DMS53 (cell line): ENCODE measurements around the gene POLR2J3.
"Not testable (repeated sequence)": the region's sequence is repeated elsewhere in the genome, so short reads cannot be mapped to it uniquely, and the experiment has no call there.

ENCODE experiments used
- DNase-seq: peaks from one replicate; lab custom pipeline; 2025; lab: John Stamatoyannopoulos, UW

Gene POLR2J3

DNA sequence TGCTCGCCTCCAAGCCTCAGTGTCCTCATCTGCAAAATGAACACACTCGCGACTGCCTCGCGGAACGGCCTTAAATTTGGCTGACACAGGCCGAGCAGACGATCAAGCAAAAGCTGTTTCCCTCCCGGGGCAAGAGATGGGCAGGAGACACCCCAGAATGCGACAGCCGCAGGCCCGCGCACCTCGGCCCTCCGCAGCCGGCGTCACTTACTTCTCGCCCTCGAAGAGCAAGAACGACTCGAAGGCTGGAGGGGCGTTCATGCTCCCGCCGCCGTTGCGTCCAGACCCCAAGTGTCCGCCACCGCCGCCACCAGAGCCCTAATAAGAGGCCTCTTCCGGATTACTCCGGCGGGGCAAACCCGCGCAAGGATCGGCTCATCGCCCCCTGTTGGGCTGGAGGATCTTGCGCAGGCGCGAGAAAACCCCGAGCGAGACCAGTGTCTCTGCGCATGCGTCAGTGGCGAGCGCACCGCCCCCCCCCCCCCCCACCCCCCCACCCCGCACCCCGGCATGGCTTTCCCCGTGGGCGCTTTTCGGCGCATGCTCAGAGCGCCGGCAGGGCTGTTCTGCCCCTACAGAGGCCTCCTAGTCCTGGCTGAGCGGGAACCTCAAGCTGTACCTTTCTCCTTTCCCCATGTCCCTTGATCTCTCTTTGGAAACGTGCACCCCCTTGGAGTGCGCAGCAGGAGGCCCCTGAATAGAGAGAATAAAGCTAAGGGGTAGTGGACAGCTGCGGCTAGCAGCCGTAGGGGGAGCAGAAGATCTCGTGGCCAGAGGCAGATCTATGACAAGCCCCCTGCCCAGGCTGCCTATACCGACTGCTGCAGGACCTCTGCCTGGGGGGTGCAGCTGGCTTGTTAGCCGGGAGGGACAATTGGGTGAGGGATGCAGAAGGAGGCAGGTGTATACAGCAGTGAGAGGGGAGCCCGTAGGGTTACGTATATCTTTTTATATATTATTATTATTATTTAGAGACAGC is at the start of gene POLR2J3:
Gene POLR2J3 (minus strand): TSS at position 323 of the 979 bp plus-strand sequence. CDS start 62 bp downstream, at position 261.
- not testable (repeated sequence) for DNase-seq

DNA sequence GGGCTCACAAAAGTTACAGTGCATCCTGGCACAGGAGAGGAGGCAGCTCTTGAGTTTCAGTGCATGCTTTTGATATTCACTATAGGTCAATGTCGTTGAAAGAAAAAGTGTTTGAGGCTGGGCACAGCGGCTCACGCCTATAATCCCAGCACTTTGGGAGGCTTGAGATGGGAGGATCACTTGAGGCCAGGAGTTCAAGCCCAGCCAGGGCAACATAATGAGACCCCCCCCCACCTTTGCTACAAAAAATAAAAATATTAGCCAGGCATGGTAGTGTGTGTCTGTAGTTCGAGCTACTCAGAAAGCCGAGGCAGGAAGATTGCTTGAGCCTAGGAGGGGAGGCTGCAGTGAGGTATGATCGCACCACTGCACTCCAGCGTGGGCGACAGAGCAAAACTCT is 45.7 kb upstream of the POLR2J3 start:
- DNase-seq = not testable (repeated sequence)

DNA sequence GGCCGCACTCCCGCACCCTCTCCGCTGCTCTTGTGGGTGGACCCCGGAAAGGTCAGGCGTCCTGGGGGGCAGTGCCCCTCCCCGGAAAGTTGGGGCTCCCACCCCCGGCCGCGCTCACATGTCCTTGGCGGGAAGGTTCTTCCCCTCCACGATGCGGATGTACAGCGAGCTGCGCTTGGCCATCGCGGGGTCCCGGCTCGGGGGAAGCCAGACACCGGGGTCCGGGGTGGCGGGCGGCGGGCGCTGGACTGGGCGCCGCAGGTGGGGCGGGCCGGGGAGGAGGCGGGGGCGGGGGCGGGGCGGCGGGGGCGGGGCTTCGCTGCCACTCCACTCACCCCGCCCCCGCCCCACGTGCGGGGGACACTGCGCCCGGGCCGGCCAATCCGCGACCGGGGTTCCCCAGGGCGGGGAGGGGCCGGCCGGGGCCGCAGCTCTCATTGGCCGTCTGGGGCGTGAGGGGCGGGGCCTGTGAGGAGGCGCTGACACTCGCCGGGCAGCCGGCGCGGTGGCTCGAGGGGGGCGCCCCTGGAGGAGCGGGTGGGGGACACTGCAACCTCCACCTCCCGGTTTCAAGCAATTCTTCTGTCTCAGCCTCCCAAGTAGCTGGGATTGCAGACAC is 44.2 kb upstream of the POLR2J3 start, which contains the start of gene RASA4:
Gene RASA4 (minus strand): TSS at position 250 of the 619 bp plus-strand sequence. CDS start 67 bp downstream, at position 183.
- not testable (repeated sequence) for DNase-seq

DNA sequence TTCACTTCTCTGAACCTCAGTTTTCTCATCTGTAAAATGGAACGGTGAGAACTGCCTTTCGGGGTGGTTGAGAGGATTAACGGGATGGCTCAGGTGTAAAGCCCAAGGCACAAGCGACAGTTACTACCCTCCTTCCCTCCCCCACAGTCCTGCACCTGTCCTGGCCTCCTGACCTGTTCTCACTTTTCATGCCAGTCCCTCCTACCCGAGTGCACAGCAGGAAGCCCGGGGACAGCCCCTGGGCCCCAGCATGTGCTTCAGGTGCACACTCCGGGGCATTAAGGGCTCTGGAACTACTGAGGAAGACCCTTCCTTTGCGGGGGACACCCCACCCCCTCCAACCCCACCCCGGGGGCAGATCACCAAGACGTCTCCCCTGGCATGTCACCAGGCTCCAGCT is 43.5 kb upstream of the POLR2J3 start:
- DNase-seq = not testable (repeated sequence)

DNA sequence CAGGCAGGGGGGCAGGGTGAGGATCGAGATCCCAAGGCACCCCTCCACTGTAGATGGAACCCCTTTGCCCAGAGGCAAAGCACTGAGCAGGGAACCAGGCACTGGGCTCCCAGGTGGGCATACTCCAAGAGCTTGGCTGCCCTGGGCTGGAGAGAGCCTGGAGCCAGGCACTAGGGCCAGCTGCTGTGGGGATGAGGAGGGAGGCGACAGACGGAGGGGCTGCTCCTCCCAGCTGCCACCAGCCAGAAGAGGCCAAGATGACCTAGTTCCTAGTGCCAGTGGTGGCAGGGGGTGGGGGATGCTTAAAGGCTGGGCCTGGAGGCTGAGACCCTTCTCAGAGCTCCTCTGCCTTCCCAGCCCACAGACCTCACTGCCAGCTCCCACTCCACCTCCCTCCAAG is 42.5 kb upstream of the POLR2J3 start:
- DNase-seq = not testable (repeated sequence)

DNA sequence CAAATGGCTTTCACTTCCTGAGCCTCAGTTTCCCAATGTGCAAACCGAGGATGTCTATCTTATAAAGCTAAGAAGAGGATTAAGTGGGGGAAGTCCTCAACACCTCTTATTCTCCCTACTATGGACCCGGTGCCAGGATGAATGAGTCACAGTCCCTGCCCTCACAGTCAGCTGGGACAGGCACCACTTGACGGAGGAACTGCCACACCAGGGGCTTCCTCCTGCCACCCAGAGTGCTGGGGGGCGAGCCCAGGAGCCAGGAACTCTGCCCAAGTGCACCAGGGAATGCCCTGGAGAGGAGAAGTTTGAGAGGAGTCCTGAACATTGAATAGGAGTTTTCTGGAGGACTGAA is 41.9 kb upstream of the POLR2J3 start:
- DNase-seq = not testable (repeated sequence)

DNA sequence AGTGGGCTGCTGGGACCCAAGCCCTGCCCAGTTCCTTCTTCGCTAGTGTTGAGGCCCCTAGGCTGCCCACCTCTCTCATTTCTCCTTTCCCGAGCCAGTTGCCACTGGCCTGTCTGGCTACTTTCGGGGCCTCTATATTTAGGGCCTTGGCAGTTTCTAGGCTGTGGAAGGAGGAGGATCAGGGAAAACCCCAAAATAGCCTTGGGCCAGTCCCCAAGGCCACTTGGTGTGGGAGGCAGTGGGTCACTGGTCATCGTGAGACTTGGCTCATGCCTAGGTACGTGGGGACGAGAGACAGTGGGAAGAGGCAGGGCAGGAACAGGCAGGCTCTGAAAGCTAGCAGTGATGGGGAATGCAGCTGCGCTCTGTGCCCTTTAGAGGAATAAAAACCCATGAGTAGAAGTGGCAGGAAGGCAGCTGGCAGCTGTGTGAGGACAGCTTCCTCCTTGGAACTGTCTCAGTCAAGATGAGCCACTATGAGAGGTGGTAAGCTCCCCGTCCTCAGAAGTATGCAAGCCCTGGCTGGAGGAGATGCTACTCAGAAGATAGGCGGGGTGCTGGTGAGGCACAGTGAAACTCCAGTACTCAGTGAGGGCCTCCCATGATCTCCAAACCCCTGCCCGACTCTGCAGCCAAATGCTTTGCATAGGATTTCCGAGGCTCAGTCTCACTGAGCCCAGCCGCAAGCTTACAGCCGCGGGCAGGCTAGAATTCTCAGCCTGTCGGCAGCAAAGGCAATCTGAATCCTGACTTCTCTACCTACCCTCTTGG is 41.4 kb upstream of the POLR2J3 start:
- DNase-seq = not testable (repeated sequence)

DNA sequence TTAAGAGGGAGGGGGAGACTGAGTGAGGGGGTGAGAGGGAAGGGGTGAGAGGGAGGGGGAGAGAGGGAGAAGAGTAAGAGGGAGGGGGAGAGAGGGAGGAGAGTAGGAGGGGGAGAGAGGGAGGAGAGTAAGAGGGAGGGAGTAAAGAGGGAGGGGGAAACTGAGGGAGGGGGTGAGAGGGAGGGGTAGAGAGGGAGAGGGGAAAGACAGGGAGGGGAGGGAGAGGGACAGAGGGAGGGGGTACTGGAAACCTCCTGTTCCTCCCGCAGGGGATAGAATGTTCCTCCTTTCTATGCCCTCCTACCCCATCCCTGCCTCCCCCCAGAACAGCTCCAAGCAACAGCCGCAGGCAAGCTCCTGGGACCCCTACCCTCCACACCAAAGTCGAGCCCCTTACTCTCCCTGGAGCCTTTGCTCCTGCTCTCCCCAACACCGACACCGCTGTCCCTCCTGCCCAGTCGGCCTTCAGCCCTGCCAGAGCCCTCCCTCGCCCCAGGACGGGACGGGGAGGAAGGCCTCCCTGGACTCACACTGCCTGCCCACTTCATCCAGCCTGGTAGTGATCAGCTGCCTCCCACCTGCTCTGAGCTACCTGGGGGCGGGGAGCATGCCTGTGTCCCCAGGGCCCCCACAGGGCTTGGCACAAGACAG is 39.4 kb upstream of the POLR2J3 start:
- not testable (repeated sequence) for DNase-seq

DNA sequence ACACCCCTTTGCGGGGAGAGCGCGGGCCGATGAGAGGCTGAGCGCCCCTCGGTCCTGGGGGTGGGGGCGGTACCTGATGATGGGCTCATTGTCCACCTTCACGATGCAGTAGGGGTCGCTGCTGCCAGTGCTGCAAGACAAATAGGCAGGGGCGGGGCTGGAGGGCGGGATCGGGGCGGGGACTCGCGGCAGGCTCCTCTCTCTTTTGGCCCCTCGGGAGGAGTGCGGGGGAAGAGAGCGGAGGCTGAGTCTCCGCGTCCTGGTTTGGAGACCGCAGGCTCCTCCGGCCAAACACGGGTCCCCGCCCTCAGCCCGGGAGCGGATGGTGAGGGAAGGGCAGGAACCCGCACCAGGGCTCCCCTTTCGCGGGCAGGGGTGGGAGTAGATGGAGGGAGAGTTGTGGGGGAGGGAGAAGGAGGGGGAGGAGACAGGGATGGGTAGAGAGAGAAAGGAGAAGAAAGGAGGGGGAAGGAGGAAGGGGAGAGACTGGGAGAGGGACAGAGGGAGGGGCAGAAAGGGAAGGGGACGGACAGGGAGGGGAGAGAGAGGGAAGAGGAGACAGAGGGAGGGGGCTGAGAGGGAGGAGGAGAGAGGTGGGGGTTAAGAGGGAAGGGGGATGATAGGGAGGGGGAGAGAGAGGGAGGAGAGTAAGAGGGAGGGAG is 38.8 kb upstream of the POLR2J3 start:
- not testable (repeated sequence) for DNase-seq

DNA sequence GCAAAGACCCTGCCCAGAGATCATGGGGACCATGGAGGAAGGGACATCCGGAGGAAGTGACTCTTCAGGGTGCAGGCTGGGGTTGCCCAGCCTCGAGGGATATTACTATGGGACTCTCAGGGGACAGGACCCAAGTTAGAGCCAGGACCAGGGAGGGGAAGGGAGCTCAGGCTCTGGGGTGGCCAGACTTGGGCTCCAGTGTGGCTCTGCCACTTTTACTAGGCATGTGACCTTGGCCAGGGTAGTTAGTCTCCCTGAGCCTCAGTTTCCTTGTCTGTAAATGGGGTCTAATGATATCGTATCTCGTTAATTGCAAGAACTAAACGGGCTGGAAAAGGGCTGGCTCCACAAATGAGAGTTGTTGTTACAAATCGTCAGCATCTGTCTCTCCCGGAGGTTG is 38.1 kb upstream of the POLR2J3 start:
- not testable (repeated sequence) for DNase-seq

DNA sequence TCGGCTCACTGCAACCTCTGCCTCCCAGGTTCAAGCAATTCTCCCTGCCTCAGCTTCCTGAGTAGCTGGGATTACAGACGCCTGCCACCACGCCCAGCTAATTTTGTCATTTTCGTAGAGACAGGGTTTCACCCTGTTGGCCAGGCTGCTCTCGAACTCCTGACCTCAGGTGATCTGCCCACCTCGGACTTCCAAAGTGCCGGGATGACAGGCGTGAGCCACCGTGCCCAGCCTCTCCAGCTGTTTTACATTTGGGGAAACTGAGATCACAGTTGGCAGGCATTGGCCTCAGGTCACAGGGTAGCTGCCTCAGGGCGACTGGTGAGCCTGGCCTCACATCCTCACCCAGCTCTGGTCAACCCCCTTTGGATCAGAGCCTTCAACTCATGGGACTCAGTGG is 37.4 kb upstream of the POLR2J3 start:
- not testable (repeated sequence) for DNase-seq

DNA sequence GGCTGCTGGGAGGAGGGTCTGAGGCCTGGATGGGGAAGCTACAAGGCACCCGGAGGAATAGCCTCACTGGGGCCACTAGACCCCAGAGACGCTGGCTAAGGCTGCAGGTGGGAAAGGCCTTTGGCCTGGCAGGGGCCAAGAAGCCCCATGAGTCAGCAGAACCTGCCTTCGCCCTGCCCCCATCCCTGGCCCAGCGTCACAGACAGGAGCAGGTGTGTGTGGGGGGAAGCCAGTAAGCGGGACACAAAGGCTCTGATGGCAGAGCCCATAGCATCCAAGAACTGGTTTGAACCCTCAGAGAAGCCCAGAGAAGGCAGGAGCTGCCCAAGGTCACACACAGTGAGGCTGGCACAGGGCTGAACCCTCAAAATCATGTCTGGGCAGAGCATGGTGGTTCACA is 34.5 kb upstream of the POLR2J3 start:
- DNase-seq = not testable (repeated sequence)

DNA sequence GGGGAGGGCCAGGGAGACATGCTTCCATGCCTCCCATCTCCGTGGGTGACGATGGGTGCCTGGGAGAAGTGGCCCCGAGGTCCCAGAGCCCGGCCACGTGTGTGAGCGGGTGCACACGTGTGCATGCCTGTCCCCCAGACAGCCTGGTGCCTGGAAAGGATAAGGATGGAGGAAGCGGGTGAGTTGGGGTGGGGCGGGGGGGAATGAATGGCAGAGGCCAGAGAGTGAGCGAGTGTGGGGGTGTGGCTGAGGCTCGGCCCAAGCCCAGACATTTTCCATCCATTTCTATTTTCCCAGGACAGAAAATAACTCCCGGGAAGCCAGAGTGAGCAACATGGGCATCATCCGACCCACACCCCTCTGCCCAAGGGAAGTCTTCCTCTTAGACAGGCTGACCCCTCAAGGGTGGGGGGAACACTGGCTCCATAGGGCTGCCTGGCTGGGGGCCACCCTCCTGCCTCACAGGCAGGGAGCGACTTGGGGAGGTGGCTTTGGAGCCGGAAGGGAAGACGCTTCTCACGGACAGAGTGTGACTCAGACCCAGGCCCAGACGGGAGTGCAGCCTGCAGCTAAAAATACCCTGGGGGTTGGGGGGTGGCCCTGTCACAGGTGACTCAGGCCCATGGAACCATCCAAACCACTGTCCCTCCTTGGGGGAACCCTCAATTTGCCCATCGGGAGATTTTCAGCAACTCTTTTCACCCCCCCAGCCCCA is 32.2 kb upstream of the POLR2J3 start:
- DNase-seq = not testable (repeated sequence)

DNA sequence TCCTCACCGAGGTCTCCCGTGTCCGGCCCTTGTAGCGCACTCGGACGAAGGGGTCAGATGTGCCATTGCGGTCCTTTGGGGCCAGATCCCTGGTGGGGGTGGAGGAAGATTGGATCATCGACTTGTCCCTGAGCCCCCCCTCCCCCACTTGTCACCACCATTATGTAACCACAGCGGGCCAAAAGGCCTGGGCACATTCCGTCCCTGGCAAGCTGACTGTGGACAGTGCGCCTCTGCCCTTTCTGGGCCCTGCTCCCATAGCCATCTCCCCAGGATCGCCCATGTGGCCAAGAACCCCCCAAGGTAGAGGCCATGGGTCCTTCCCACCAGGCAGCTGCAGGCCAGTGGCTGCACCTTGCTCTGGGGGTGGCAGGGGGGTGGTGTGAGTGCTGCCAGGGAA is 29.9 kb upstream of the POLR2J3 start:
- DNase-seq = not testable (repeated sequence)

DNA sequence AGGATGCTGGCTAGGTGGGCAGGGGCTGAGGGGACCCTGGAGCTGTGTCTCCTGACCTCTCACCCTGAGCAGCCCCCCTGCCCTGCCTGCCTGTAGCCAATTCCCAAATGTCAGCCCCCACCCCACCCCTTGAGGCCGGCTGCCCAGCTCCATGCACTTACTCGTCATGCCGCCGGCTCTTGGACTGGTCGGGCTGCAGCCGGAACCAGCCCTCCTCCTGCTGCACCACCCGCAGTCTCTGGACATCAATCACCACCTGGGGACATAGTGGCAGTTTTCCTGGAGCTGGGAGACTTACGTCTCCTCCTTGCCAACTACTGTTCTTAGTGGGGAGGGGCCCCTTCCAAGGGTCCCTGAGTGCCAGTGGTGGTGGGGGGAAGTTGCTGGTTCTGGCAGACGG is 27.3 kb upstream of the POLR2J3 start:
- DNase-seq = not testable (repeated sequence)

DNA sequence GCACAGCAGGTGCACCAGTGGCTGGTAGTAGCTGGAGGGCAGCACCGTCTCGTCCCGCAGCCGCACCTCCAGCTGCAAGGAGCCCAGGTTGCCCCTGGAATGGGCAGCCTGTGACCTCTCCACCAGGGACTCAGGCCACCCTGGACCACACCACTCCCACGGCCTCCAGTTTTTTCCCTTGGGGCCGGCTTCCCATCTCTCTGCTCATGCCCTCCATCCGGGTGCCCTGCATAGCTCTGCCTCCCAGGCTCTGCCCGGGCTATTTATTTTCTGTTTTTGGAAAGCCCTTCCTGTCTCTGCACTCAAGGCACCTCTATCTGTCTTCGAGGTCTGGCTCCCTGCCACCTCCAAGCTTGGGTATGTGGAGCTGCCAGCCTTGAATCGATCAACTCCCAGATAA is 23.7 kb upstream of the POLR2J3 start:
- DNase-seq = not testable (repeated sequence)

DNA sequence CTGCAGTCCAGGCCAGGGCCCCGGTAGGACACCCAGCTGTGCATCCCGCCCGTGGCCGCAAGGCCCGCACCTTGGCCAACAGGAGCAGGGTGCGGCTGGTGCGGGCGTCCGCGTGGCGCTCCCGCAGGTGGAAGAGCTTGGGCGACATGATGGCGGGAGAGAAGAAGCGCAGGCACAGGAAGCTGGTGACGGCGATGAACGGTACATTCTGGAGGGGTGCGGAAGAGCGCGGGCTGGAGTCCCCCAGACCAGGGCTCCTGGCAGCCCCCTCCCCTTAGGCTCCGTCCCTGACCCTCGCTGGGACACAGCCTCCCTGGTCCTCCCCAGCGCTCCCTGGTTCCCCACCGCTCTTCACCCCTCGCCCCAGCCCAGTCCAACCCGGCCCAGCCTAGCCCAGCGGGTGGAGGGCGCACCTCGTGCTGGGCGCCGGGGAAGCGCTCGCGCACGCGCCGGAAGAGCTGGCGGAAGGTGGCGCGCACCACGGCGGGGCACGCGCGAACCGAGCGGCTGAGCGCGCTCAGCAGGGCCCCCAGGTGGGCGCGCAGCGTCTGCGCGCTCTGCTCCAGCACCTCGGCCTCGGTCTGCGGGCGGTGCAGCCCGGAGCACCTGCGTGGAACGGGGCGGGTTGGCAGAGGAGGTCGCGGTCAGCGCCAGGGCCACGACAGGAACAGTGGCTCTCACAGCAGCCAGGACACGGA is 21.4 kb upstream of the POLR2J3 start:
- DNase-seq = not testable (repeated sequence)

DNA sequence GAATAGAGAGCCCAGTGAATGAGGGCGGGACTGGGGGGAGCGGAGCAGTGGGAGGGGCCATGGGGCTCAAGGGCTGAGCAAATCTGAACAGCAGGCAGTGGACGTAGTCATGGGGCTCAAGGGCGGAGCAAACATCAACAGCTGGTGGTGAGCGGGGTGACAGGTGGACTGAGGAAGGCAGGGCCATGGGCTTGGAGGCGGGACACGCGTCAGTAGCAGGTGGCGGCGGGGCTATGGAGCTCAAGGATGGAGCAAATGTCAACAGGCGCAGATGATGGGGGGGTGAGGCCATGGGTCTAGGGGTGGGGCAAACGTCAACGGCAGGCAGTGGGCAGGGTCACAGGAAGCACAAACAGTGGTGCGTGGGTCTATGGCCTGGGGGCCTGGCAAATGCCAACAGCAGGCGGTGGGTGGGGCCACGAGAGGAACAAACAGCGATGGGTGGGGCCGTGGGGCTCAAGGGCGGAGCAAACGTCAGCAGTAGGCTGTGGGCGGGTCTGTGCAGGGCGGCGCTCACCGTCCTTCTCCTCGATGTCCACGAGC is 20.2 kb upstream of the POLR2J3 start:
- DNase-seq = not testable (repeated sequence)

DNA sequence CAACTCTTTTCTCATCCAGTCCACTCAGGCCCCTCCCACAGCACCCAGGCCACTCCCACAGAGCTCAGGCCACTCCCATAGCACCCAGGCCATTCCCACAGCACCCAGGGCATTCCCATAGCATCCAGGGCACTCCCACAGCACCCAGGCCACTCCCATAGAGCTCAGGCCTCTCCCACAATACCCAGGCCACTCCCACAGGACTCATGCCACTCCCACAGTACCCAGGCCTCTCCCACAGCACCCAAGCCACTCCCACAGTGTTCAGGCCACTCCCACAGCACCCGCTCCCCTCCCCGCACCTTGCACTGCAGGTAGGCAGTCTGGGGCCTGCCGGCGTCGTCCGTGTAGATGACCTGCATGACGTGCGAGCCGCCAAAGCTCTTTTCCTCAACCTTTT is 17.5 kb upstream of the POLR2J3 start:
- not testable (repeated sequence) for DNase-seq
